22Rv1 (cell line): ENCODE measurements around the gene CES5A.

Experiments
- CTCF ChIP-seq: fragments of 450-650 bp; IDR thresholded peaks from 2 replicates; pipeline ENCODE4 v1.5.1; 2017; ENCODE audit warnings: mild to moderate bottlenecking
- ZFX ChIP-seq: fragments of 450-650 bp; IDR thresholded peaks from 2 replicates; pipeline ENCODE4 v1.6.1; 2017; ENCODE audit warnings: antibody characterized with exemption, borderline replicate concordance

- TF ChIP-seq CTCF = no peak
- no peak for TF ChIP-seq ZFX
These were observed 65.3 kb downstream of the CES5A start for GRCh38 chr16:55809851-55810250.
